Endometrial microvascular endothelial cells (primary cell): ENCODE results near the gene R3HDM2. TPM values are rescaled to one million over a fixed set of nuclear protein-coding genes. Genes with fewer than 3 reads are reported as not detected.

Experiments
- in situ Hi-C: cut with HindIII; loops from 2 replicates; pipeline ENCODE4 v1.10.0; 2017; ENCODE audit warnings: low sequenced_read_pairs, low pct_unique_long_range_greater_than_20kb; ENCODE audit errors: inconsistent ontology term
- total RNA-seq: library from RNA; depleted of rRNA; stranded (reverse); fragments of >200 nt; gene quantifications from one replicate; pipeline ENCODE4 v1.2.3, GENCODE V29; 2015; ENCODE audit errors: inconsistent ontology term

Gene R3HDM2
- total RNA-seq, 1 donor from 2014 or later, result 16.8 TPM

DNA sequence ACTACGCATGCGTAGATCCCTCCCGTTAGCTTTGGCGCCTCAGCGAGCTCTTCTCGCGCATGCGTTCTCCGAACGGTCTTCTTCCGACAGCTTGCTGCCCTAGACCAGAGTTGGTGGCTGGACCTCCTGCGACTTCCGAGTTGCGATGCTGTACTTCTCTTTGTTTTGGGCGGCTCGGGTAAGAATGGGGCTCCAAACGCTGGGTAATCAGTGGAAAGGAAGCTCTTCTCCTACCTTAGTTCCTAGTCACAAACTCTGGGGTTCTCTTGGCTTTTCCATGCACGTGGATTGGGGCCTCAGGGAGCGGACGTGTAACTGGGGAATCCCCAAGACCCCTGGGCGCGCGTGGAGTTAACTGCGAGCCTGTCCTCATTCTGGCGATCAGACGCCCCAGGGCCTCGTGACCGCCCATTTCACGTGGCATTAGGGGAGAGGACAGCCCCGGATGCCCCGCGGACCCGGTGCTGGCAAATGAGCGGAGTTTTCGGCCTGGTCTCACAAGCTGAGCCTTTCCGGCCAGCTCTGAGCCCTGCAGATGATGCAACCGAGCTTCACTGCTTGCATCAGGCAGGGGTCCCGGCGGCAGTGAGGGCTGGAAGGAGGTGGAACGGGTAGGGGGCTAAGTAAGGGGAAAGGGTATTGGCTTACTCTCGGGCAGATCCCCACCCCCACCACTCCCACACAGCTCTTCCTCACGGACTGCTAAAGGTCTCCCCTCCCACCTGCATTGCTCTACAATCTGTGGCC is 201.0 kb downstream of the R3HDM2 start, which contains the start of gene SHMT2:
TSS of gene SHMT2 (plus strand) at position 78 of the 747 bp plus-strand sequence. CDS start at position 146, 68 bp downstream.
- in situ Hi-C loops, result no loop called here

DNA sequence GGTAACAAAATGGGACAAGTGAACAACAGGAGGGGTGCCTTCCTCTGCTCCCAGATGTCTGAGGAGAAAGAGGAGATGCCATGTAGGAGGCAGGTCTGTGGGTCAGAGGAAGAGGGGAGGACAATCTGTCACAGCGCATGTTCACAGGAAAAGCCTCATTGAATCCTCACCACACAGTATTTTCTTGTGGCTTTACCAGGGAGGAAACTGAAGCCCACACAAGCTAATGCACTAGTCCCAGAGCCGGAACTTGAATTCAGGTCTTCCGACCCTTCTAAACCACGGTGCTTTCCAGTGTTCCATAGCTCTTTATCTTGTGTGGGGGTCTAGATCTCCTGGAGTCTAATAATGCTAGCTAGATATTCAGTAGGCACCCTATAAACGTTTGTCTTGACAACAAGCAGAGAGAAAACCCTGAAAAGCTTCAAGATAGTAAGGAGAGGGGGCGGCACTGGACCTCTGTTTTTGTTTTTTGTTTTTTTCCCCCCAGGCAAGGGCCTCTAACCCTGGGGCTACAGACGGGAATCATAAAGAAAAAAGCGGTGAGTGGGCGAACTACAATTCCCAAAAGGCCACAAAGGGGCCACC is 201.7 kb downstream of the R3HDM2 start:
- in situ Hi-C loops, result no loop called here

DNA sequence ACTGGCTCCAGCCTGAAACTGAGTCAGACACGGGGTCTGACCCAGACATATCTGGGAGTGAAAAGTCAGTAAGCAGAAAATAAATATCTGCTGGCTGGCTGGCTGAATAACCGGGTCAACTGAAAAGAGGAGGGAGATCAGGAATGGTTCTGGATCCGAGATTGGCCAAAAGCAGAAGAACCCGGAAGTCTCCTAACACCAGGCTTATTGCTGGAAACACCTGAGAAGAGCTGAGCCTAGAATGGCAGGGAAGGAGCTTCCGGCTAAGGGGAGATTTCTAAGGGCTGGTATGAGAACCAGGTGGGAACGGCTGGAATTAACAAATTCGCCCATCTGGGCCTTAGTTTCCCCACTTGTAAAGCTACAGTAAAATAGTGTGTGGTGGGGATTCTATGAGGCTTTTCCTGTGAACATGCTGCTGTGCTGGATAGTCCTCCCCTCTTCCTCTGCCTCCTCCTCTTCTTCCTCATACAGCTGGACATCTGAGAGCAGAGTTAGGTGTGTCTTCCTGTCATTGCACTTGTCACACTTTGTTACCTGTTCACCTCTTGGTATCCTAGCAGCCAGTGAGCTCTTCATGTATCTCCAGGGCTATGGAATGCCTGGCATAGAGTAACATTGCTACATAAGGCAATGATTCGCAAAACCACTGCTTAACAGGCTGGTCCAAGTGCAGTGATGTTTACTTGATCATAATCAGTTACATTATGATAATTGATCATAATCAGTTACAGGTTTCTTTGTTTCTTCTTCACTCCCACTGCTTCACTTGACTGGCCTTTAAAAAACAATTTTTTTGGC is 203.3 kb downstream of the R3HDM2 start:
- in situ Hi-C loops, result no loop called here

DNA sequence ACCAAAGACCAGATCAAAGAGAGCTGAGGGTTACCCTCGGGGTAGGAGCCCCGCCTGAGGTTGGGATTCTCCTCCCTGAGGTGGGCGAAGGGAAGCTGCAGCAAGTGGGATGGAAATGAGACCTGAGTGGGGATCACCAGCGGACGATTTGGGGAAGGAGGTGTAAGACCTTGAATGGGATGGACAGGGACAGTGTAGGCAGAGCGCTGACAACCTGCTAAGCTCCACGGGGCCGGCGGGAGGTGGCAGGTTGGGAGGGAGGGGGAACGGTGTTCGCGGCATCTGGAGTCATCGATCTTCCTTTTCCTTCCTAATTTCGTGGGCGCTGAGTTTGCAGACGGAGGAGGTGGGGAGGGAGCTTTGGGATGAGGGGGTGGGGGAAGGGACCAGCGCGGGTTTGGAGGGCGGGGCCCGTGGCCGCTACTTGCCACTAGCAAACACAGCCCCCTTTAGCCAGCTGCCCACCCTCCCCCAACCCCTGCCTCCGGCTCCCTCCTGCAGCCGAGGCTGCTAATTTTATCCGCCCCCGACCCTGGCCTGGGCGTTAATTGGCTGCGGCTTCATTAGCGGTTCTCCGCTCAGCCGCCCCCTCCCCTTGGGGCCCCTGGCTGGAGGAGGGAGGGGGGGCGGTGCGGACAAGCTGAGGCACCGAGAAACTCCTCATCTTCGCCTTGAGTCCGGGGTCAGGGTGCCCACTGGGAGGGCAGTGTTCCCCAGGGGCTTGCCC is 204.1 kb downstream of the R3HDM2 start:
- in situ Hi-C loops, result no loop called here

DNA sequence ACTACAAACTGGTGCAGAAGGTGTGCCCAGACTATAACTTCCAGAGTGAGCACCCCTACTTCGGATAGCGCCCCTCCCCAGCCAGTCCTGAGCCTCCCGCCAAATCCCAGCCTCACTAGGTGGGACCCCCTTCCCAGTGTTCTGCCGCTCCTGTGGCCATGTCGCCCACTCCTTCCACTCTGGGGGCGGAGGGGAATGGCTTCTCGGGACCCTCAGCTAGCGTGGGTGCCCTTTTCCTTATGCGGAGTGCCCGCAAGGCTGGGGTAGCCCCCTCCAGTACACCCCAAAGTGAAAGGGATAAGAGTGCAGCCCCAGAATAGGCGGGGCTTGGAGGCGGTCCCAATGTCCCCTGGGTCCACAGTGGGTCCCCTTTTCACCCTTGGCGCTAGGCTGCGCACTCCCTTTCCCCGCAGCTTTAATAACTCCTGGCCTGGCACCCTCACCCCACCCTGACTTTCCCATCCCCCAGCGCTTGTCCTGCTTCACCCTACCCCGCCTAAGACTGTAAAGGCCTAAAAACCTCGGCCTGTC is 205.1 kb downstream of the R3HDM2 start:
- in situ Hi-C loops, result no loop called here

DNA sequence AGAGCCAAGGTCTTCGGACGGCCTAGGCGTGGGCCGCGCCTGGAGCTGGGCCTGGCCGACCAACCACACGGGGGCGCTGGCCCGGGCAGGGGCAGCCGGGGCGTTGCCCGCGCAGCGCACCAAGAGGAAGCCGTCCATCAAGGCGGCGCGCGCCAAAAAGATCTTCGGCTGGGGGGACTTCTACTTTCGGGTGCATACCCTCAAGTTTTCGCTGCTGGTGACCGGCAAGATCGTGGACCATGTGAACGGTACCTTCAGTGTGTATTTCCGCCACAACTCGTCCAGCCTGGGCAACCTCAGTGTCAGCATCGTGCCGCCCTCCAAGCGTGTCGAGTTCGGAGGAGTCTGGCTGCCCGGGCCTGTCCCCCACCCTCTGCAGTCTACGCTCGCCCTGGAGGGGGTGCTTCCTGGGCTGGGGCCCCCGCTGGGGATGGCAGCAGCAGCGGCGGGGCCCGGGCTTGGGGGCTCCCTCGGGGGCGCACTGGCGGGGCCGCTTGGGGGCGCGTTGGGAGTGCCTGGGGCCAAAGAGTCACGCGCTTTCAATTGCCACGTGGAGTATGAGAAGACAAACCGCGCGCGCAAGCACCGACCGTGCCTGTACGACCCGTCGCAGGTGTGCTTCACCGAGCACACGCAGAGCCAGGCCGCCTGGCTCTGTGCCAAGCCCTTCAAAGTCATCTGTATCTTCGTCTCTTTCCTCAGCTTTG is 205.7 kb downstream of the R3HDM2 start:
- in situ Hi-C loops, result no loop called here

DNA sequence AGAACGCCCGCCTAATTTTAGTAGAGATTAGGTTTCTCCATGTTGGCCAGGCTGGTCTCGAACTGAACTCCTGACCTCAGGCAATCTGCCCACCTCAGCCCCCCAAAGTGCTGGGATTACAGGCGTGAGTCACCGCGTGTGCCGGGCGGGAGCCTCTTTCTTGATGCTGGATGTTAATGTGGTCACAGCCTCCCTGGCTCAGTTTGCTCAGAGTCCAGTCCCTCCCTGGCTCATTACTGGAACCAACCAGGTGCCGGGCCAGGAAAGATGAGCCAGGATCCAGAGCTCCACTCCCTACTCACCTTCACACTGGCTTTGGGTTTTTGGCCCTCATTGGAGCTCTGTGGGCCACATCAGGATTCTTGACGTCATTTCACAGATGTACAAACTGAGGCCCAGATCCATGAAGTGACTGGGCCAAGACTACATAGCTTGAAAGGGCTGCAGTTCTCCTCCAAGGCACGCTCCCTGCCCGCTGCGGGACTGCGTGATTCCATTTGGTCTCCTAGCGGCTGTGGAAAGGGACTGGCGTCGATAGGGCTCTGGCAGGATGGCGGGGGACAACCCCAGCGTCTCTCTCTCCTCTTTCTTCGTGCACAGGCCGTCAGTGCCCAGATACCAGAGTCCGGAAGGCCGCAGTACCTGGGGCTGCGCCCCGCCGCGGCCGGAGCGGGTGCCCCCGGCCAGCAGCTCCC is 206.4 kb downstream of the R3HDM2 start:
- in situ Hi-C loops, result no loop called here

DNA sequence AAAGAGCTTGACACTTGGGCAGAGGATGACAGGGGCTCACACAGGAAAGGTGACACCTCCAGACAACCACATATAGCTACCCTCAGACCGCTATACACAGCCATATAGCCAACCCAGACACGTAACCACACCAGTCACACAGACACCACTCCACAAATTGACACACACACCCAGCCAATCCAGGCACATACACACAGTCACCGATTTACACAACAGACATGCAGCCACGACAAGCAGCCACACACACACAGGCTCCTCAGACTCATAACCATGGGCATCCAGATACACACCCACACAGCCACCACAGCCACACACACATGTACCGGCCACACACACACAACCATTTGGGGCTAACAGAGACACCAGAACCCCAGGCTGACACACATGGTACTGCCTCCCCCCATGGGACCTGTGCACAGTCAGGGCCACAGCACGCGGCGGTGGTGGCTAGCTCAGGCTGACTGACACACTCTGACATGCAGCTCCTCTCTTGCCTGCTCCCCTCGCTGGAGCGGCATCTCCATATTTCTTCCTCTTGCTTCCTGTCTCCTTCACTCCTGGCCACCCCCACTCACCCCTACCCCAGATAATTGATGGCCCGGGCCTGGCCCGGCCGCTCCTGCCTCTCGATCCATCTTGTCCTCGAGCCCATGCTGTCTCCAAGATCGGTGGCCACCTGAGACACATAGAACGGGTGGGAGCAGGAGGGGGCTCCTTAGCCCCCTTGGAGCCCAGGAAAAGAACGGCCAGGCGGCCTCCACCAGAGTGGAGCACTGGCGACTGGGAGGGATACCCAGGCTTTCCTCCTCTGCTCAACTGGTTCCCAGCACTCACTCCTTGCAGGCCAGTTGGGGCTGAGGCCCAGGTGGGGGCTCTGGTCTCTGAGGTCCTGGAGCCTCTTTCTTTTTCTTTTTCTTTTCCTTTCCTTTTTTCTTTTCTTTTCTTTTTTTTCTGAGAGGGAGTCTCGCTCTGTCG is 207.4 kb downstream of the R3HDM2 start:
- in situ Hi-C loops, result no loop called here

DNA sequence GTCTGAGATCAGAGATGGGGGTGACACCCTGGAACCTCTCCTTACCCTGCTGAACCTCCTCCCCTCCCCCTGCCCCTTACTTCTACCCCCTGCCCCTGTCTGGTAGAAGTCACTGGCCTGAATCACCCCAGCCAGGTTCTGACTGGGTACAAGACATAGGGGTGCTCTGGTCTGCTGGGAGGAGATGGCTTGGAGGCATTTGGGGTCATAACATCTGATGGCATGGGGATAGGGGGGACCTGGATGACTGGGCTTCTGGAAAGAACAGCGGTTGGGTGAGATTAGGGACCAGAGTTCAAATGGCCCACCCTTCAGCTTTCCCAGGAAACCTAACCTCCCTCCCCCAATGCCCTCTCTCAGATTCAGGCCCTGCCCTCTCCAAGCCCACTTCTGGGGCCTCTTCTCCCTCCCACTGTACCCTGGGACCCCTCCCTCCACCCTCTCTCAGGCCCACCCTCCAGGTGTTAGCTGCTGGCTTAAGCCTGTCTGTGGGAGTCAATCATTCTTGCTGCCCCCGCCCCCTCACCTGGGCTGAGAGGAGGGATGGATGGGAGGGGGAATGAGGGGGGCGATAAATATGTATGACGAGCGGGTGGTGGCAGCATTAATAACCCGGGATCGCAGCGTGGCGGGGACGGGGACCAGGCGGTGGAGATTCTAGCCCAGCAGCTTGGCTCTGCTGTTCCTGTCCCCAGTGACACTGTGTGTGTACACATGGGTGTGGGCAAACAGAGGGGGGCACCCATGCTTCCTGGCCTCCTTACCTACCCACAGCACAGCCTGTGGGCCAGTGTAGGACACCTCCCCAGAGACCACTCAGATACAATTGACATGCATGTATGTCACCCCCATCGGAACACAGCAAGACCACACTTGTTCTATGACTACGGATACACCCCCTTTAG is 208.3 kb downstream of the R3HDM2 start:
- in situ Hi-C loops, result no loop called here

DNA sequence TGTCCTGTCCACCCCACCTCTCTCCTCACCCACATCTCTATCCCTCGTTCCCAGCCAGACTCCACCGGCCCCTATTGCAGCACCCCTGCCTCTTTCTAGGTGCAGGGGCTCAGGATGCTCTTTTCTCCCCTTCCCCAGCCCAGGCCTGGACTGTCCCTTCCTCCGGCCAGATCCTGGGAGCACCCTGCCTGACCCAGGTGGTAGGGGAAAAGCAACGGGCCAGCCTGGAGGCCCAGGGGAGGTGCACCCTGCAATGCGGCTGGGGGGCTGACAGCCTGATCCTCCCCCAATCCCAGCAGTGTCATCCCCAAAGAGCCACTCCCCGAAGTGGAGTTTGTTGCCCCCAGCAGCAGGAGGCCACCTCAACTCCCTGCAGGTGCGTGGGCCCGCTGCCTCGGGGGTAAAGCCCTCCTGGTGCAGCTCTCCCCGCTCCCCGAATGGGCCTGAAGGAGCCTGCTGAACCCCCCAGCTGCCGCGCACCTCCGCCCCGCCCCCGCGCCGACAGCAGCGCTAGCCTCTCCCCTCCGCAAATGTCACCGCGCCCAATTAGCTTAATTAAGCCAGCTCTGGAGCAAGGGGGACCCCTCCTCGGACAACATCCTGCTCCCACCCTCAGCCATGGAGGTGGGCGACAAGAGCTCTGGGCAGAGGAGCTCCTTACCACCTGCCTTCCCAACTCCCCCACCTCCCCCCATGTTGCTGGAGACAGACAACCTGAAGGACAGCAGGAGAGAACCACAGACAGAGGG is 209.5 kb downstream of the R3HDM2 start:
- in situ Hi-C loops, result no loop called here

DNA sequence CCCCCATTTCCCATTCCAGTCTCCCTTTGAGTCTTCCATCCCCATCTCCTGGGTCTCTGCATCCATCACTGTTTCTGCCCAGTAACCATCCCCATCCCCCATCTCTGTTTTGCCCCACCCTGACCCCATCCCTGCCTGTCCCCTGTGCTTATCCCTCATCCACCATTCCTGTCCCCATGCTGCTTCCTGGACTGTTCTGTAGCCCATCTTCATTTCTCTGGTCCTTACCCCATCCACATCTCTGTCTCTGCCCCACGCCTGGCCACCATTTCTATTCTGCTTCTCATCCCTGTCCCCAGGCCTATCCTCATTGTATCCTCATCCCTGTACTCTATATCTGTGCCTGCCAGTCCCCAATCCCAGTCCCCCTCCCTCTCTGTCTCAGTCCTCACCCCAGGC is 210.1 kb downstream of the R3HDM2 start:
- in situ Hi-C loops, result no loop called here

DNA sequence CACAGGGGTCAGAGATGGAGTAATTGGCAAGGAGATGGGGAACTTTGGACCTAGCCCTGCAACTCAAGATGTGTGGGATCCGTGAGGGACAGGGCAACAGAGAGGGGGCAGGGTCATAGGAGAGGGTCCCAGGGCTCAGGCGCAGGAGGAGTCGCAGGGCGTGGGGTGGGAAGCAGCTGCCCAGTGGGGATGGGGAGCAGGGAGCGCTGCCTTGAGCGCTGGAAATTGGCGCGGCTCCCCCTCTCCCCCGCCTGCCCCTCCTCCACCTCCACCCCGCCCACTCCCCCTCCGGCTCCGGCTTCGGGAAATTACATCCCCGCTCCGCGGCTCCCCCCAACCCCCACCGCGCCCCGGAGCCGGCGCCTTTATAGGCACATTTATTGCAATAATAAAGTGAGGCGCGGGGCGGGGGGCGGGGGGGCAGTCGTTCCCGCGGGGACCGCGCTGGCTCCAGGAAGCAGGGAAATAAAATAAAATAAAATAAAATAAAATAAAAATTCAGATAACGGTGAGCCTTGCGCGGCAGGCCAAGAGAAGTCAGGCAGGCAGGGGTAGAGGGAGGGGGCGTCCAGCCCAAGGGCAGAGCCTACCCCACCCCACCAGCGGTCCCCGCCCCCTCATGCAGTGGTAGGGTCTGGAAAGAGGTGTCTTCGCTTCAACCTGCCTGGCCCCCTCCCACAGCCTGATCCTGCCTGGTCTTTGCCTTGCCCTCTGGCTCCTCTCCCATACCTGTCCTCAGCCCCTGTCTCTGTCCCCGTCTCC is 210.7 kb downstream of the R3HDM2 start:
- in situ Hi-C loops, result no loop called here

DNA sequence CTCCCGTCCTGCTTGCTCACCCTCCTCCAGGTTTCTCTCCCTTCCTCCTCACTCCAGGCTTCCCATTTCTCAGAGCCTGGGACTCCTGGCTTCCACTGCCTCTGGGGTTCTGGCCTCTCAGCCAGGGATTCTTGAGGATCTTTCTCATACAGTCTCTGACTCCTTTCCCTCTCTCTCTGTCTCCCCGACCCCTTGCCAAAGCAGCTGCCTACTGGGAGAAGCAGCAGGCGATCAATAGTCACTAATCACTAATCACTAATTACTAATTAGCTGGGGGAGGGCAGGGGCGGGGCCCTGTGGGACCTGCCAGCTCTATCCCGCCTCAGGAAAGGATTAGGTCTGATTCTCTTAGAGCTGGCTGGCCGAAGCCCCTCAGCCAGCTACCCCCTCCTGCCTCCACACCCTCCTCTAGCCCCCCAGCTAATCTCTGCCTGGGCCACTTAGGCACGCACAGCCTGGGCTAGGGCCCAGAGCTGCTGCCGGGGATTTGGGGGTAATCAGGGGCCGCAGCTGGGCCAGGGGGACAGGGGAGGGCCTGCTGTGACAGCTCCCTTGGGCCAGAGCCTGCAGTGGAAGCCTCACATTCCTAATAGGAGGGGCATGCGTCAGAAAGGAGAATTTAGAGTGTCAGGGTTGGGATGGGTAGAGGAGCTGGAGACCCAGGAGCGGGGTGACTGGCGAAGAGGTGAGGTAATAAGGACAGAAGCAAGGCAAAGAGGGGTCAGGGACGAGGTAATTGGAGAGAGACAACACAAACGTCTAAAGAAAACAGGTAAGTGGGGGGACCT is 211.4 kb downstream of the R3HDM2 start:
- in situ Hi-C loops, result no loop called here
